BE2C (cell line): ENCODE results near the gene C12orf43.

Experiments used
- DNase-seq: peaks from one replicate; pipeline ENCODE4 v3.0.0-alpha.2; 2020
- H3K27me3 ChIP-seq: fragments of 250-450 bp; sonication (Bioruptor Pico); 2 replicates; pipeline ENCODE4 v1.5.1; 2020; ENCODE audit warnings: mild to moderate bottlenecking
- H3K36me3 ChIP-seq: fragments of 250-450 bp; sonication (Bioruptor Pico); 2 replicates; pipeline ENCODE4 v1.5.1; 2020; ENCODE audit warnings: mild to moderate bottlenecking
- H3K4me1 ChIP-seq: fragments of 250-450 bp; sonication (Bioruptor Pico); 2 replicates; pipeline ENCODE4 v1.5.1; 2020
- H3K4me3 ChIP-seq: 2 replicates; pipeline ENCODE4 v1.5.1; 2011; ENCODE audit warnings: low read depth, low read length
- H3K9me3 ChIP-seq: fragments of 250-450 bp; sonication (Bioruptor Pico); 2 replicates; pipeline ENCODE4 v1.5.1; 2020
- TF ChIP-seq, protein P1 (sequence below): IDR thresholded peaks from 2 replicates; pipeline ENCODE4 v1.5.1; 2012; ENCODE audit warnings: mild to moderate bottlenecking, low read depth, low read length

The C12orf43 gene

DNA sequence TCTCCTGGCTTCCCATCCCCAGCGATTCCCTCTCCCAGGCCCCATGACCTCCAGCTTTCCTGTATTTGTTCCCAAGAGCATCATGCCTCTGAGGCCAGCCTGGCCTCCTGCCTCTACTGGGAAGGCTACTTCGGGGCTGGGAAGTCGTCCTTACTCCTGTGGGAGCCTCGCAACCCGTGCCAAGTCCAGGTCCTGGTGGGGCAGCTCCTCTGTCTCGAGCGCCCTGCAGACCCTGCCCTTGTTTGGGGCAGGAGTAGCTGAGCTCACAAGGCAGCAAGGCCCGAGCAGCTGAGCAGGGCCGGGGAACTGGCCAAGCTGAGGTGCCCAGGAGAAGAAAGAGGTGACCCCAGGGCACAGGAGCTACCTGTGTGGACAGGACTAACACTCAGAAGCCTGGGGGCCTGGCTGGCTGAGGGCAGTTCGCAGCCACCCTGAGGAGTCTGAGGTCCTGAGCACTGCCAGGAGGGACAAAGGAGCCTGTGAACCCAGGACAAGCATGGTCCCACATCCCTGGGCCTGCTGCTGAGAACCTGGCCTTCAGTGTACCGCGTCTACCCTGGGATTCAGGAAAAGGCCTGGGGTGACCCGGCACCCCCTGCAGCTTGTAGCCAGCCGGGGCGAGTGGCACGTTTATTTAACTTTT lies 14.3 kb downstream of the C12orf43 start:
- Histone ChIP-seq H3K4me3 (no peak overlapping the region), H3K36me3 (peaks cover 28% of the 10 kb centered on the region), H3K4me1 (no peaks in the 10 kb centered on the region), H3K9me3 (no peaks in the 10 kb centered on the region), H3K27me3 (no peaks in the 10 kb centered on the region)
- DNase-seq = no peak
- TF ChIP-seq, protein P1, sequence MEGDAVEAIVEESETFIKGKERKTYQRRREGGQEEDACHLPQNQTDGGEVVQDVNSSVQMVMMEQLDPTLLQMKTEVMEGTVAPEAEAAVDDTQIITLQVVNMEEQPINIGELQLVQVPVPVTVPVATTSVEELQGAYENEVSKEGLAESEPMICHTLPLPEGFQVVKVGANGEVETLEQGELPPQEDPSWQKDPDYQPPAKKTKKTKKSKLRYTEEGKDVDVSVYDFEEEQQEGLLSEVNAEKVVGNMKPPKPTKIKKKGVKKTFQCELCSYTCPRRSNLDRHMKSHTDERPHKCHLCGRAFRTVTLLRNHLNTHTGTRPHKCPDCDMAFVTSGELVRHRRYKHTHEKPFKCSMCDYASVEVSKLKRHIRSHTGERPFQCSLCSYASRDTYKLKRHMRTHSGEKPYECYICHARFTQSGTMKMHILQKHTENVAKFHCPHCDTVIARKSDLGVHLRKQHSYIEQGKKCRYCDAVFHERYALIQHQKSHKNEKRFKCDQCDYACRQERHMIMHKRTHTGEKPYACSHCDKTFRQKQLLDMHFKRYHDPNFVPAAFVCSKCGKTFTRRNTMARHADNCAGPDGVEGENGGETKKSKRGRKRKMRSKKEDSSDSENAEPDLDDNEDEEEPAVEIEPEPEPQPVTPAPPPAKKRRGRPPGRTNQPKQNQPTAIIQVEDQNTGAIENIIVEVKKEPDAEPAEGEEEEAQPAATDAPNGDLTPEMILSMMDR = no peak

DNA sequence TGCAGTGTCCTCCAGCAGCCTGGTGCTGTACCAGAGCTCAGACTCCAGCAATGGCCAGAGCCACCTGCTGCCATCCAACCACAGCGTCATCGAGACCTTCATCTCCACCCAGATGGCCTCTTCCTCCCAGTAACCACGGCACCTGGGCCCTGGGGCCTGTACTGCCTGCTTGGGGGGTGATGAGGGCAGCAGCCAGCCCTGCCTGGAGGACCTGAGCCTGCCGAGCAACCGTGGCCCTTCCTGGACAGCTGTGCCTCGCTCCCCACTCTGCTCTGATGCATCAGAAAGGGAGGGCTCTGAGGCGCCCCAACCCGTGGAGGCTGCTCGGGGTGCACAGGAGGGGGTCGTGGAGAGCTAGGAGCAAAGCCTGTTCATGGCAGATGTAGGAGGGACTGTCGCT lies 15.2 kb downstream of the C12orf43 start:
- Histone ChIP-seq H3K36me3 (peaks cover 28% of the 10 kb centered on the region), H3K27me3 (no peaks in the 10 kb centered on the region)

DNA sequence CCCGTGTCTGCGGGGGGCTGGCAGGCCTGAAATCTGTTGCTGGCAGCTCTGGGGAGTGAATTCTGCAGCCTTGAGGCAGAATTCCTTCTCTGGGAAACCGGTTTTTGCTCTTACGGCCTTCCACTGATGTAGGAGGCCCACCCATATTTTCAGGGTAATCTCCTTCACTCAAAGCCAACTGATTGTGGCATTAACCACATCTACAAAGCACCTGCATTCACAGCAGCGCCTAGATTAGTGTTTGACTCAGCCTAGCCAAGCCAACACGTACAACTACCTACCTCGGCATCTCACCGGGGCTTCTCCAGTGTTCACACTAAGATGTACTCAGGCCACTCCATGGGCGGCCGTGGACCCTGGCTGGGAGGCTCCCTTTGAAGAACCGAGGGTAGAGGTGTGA lies 15.8 kb downstream of the C12orf43 start:
- DNase-seq = no peak
- no peak overlapping the region for H3K4me3 ChIP-seq

More for the DNA sequence above, 15.2 kb downstream of the C12orf43 start:
- H3K4me3 ChIP-seq = no peak overlapping the region
- no peaks in the 10 kb centered on the region for H3K4me1 ChIP-seq
- TF ChIP-seq, protein P1 = no peak
- H3K9me3 ChIP-seq = no peaks in the 10 kb centered on the region
- peak; percentile 21 for DNase-seq

DNA sequence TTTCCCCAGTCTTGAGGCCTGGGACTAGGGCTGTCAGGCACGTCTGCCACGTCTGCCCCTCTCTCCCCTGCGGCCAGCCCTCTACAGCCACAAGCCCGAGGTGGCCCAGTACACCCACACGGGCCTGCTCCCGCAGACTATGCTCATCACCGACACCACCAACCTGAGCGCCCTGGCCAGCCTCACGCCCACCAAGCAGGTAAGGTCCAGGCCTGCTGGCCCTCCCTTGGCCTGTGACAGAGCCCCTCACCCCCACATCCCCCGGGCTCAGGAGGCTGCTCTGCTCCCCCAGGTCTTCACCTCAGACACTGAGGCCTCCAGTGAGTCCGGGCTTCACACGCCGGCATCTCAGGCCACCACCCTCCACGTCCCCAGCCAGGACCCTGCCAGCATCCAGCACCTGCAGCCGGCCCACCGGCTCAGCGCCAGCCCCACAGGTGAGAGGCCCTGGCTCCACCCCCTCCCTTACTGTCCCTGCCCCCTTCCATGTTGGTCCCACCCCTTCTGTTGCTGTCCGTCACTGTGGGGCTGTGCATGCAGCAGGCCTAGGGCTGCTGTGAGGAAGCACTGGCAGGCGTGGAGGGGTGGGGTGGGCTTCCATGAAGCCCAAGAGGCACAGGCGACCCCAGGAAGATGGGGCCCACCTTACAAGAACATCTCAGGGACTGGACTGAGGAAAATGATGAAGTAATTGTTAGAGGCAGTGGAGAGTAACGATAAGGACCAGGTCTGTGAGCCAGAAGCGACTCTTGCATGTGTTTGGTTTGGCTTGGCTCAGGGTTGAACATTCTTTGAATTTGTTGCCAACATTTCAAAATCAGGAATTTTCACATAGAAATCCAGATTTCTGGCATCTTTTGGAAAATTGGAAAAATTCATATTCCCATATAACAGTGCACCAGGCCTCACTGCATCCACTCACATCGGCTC lies 16.8 kb downstream of the C12orf43 start:
- DNase-seq = peak; percentile 35
- no peaks in the 10 kb centered on the region for H3K4me1 ChIP-seq
- TF ChIP-seq, protein P1 = no peak
- H3K36me3 ChIP-seq = peaks cover 19% of the 10 kb centered on the region
- H3K27me3 ChIP-seq = no peaks in the 10 kb centered on the region
- no peaks in the 10 kb centered on the region for H3K9me3 ChIP-seq
- no peak overlapping the region for H3K4me3 ChIP-seq

More for the DNA sequence above, 15.8 kb downstream of the C12orf43 start:
- TF ChIP-seq, protein P1 = no peak
- H3K4me1 ChIP-seq = no peaks in the 10 kb centered on the region
- H3K36me3 ChIP-seq = peaks cover 27% of the 10 kb centered on the region
- H3K9me3 ChIP-seq = no peaks in the 10 kb centered on the region
- H3K27me3 ChIP-seq = no peaks in the 10 kb centered on the region

DNA sequence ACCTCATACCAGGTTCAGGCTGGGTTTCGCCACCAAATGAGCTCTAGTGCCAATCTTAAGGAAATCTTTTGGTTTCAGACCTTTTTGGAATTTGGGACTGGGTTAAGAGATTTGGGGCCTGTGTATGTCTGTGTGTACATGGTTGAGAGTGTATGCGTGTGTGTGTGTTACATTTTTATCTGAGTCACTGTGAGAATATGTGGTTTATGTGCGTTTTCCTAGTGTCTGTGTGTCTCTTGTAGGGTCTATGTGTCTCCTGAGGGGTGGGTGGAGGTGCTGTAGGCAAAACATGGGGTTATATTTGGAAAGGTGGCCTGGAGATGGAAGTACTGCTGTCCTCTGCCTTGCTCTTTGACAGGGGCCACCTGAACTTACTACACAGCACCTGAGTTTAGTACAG lies 17.9 kb downstream of the C12orf43 start:
- no peak for DNase-seq
- TF ChIP-seq, protein P1 = no peak
- Histone ChIP-seq H3K36me3 (peaks cover 9% of the 10 kb centered on the region), H3K4me1 (no peaks in the 10 kb centered on the region), H3K9me3 (no peaks in the 10 kb centered on the region), H3K27me3 (no peaks in the 10 kb centered on the region), H3K4me3 (no peak overlapping the region)

DNA sequence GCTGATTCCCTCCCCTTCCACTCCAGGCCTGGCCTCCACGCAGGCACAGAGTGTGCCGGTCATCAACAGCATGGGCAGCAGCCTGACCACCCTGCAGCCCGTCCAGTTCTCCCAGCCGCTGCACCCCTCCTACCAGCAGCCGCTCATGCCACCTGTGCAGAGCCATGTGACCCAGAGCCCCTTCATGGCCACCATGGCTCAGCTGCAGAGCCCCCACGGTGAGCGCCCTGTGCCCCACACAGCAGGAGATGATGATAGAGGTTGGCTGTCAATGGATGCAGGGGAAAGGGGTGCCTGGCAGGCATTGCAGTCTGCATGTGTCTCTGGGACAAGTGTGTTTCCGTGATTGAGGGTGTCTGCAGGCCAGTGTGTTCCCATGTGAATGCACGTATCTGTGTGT lies 18.8 kb downstream of the C12orf43 start:
- no peaks in the 10 kb centered on the region for H3K4me1 ChIP-seq
- no peak overlapping the region for H3K4me3 ChIP-seq
- peaks cover 4% of the 10 kb centered on the region for H3K36me3 ChIP-seq
- TF ChIP-seq, protein P1 = no peak
- H3K9me3 ChIP-seq = no peaks in the 10 kb centered on the region
- no peak for DNase-seq
- H3K27me3 ChIP-seq = no peaks in the 10 kb centered on the region
